Nephron (organoid): ENCODE results near the gene BTBD9.
"Not testable (repeated sequence)": the region's sequence is repeated elsewhere in the genome, so short reads cannot be mapped to it uniquely, and the experiment has no call there.

Experiments
- H3K27ac Mint-ChIP-seq, 3 experiments: 2 replicates each; pipeline ENCODE4 v1.8.0; 2020; ENCODE audit warnings: mixed read lengths in 3 of 3, mild to moderate bottlenecking in 2 of 3, moderate library complexity in 1 of 3
- H3K27me3 Mint-ChIP-seq: 2 replicates; pipeline ENCODE4 v1.8.0; 2021; ENCODE audit warnings: low read depth, mild to moderate bottlenecking, moderate library complexity, mixed read lengths
- H3K36me3 Mint-ChIP-seq: 2 replicates; pipeline ENCODE4 v1.8.0; 2020; ENCODE audit warnings: low read depth, mixed read lengths
- H3K4me1 Mint-ChIP-seq: 2 replicates; pipeline ENCODE4 v1.8.0; 2020; ENCODE audit warnings: mixed read lengths
- H3K4me3 Mint-ChIP-seq, 3 experiments: 2 replicates each; pipeline ENCODE4 v1.8.0; 2020; ENCODE audit warnings: mild to moderate bottlenecking in 3 of 3, mixed read lengths in 3 of 3, moderate library complexity in 2 of 3
- H3K9me3 Mint-ChIP-seq: 2 replicates; pipeline ENCODE4 v1.8.0; 2020; ENCODE audit warnings: mixed read lengths
- CTCF ChIP-seq, 3 experiments: fragments of 200-600 bp; sonication (generic); IDR thresholded peaks; one replicate each; pipeline ENCODE4 v1.5.0; 2021; ENCODE audit warnings: antibody characterized with exemption in 3 of 3; ENCODE audit not compliant: unreplicated experiment in 3 of 3

BTBD9 gene

GRCh38 chr6:38349795-38350194 lies 289.9 kb downstream of the BTBD9 start:
- H3K27ac Mint-ChIP-seq, result no peak overlapping the region
- no peaks in the 10 kb centered on the region for H3K9me3 Mint-ChIP-seq
- no peaks in the 10 kb centered on the region for H3K27me3 Mint-ChIP-seq
- no peak overlapping the region for H3K4me3 Mint-ChIP-seq
- no peaks in the 10 kb centered on the region for H3K36me3 Mint-ChIP-seq
- no peak for TF ChIP-seq CTCF (IDR thresholded peaks at IDR 0.05; ENCODE audit: unreplicated experiment in 3 of 3)
- peaks cover 35% of the 10 kb centered on the region for H3K4me1 Mint-ChIP-seq

- Mint-ChIP-seq H3K27ac (no peak overlapping the region), H3K4me1 (peaks cover 31% of the 10 kb centered on the region), H3K4me3 (no peak overlapping the region), H3K9me3 (no peaks in the 10 kb centered on the region), H3K27me3 (no peaks in the 10 kb centered on the region), H3K36me3 (no peaks in the 10 kb centered on the region)
- no peak for TF ChIP-seq CTCF (IDR thresholded peaks at IDR 0.05; ENCODE audit: unreplicated experiment in 3 of 3)
Observed at GRCh38 chr6:38349221-38349620, 290.5 kb downstream of the BTBD9 start.

GRCh38 chr6:38348371-38348770 lies 291.4 kb downstream of the BTBD9 start:
- TF ChIP-seq CTCF (IDR thresholded peaks at IDR 0.05; ENCODE audit: unreplicated experiment in 3 of 3), result no peak
- no peaks in the 10 kb centered on the region for H3K9me3 Mint-ChIP-seq
- no peaks in the 10 kb centered on the region for H3K27me3 Mint-ChIP-seq
- no peak overlapping the region for H3K27ac Mint-ChIP-seq
- H3K4me3 Mint-ChIP-seq, result no peak overlapping the region
- H3K4me1 Mint-ChIP-seq, result peaks cover 31% of the 10 kb centered on the region
- no peaks in the 10 kb centered on the region for H3K36me3 Mint-ChIP-seq

GRCh38 chr6:38347829-38348228 lies 291.9 kb downstream of the BTBD9 start:
- not testable (repeated sequence) for H3K9me3 Mint-ChIP-seq, H3K27ac Mint-ChIP-seq, H3K27me3 Mint-ChIP-seq, H3K4me3 Mint-ChIP-seq, H3K36me3 Mint-ChIP-seq
- H3K4me1 Mint-ChIP-seq, result peaks cover 31% of the 10 kb centered on the region

- H3K27ac Mint-ChIP-seq, result peak overlapping the region in 1 of 3 experiments; percentile 29
- H3K36me3 Mint-ChIP-seq, result no peaks in the 10 kb centered on the region
- TF ChIP-seq CTCF (IDR thresholded peaks at IDR 0.05; ENCODE audit: unreplicated experiment in 3 of 3), result no peak
- H3K4me3 Mint-ChIP-seq, result no peak overlapping the region
- no peaks in the 10 kb centered on the region for H3K27me3 Mint-ChIP-seq
- H3K4me1 Mint-ChIP-seq, result peaks cover 31% of the 10 kb centered on the region
- no peaks in the 10 kb centered on the region for H3K9me3 Mint-ChIP-seq
Observed at GRCh38 chr6:38346291-38347079, 293.2 kb downstream of the BTBD9 start.

- Mint-ChIP-seq H3K36me3 (no peaks in the 10 kb centered on the region), H3K4me1 (peaks cover 23% of the 10 kb centered on the region), H3K27me3 (no peaks in the 10 kb centered on the region), H3K9me3 (no peaks in the 10 kb centered on the region), H3K4me3 (no peak overlapping the region), H3K27ac (no peak overlapping the region)
- TF ChIP-seq CTCF (IDR thresholded peaks at IDR 0.05; ENCODE audit: unreplicated experiment in 3 of 3), result no peak
Observed at GRCh38 chr6:38345586-38345985, 294.1 kb downstream of the BTBD9 start.
